Measurements from ENCODE around the gene PAIP2B. TPM values are rescaled to one million over a fixed set of nuclear protein-coding genes. Genes with fewer than 3 reads are reported as not detected.

Gene PAIP2B, protein sequence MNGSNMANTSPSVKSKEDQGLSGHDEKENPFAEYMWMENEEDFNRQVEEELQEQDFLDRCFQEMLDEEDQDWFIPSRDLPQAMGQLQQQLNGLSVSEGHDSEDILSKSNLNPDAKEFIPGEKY
- 10.3 to 11.3 TPM (median 10.8 TPM) in 3 replicates for total RNA-seq

- Mint-ChIP-seq H3K27ac (peak within 1 kb of the TSS; percentile 98), H3K4me3 (peak within 1 kb of the TSS; percentile 99), H3K27me3 (ENCODE audit: low read depth) (peaks cover 13% of the 10 kb centered on the region), H3K9me3 (peaks cover 10% of the 10 kb centered on the region), H3K4me1 (peaks cover 11% of the 10 kb centered on the region), H3K36me3 (no peaks in the 10 kb centered on the region)
- TF ChIP-seq, protein P1, sequence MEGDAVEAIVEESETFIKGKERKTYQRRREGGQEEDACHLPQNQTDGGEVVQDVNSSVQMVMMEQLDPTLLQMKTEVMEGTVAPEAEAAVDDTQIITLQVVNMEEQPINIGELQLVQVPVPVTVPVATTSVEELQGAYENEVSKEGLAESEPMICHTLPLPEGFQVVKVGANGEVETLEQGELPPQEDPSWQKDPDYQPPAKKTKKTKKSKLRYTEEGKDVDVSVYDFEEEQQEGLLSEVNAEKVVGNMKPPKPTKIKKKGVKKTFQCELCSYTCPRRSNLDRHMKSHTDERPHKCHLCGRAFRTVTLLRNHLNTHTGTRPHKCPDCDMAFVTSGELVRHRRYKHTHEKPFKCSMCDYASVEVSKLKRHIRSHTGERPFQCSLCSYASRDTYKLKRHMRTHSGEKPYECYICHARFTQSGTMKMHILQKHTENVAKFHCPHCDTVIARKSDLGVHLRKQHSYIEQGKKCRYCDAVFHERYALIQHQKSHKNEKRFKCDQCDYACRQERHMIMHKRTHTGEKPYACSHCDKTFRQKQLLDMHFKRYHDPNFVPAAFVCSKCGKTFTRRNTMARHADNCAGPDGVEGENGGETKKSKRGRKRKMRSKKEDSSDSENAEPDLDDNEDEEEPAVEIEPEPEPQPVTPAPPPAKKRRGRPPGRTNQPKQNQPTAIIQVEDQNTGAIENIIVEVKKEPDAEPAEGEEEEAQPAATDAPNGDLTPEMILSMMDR (IDR thresholded peaks at IDR 0.05; ENCODE audit: unreplicated experiment), result no peak
- DNase-seq (ENCODE audit: low spot score in 2 of 2, unreplicated experiment in 2 of 2), result peak; percentile 96 to 97
These were observed at the start of gene PAIP2B for GRCh38 chr2:71226965-71227560. PAIP2B (minus strand) TSS chr2:71227103; CDS start chr2:71202589, 24,514 bp downstream.

DNA sequence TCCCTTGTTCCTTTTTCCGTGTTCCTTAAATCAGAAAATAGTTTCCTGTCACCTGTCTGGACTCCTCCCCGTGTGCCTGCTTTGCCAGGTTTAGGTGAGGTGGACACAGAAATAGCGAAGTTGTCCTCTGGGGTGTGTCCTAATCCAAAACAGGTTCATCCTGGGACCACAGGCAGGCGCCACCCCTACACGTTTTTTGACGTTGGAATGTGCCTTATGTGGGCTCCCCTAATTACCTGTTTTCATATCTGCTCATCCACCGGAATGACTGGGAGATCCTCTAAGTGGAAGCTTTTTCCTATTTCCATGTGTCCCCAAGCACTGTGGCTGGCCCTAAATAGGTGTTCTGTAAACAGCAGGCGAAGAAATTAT, 49.0 kb upstream of the PAIP2B start:
- DNase-seq (ENCODE audit: low spot score in 2 of 2, unreplicated experiment in 2 of 2), result no peak
- H3K27me3 Mint-ChIP-seq (ENCODE audit: low read depth), result peaks cover 92% of the 10 kb centered on the region
- no peak overlapping the region for H3K27ac Mint-ChIP-seq
- H3K4me1 Mint-ChIP-seq, result peaks cover 12% of the 10 kb centered on the region
- H3K36me3 Mint-ChIP-seq, result no peaks in the 10 kb centered on the region
- H3K4me3 Mint-ChIP-seq, result no peak overlapping the region
- H3K9me3 Mint-ChIP-seq, result peaks cover 26% of the 10 kb centered on the region
- TF ChIP-seq, protein P1 (IDR thresholded peaks at IDR 0.05; ENCODE audit: unreplicated experiment), result no peak

GRCh38 chr2:71269511-71270090, 42.7 kb upstream of the PAIP2B start:
- peaks cover 72% of the 10 kb centered on the region for H3K27me3 Mint-ChIP-seq (ENCODE audit: low read depth)
- no peak overlapping the region for H3K27ac Mint-ChIP-seq
- no peaks in the 10 kb centered on the region for H3K4me1 Mint-ChIP-seq
- no peak overlapping the region for H3K4me3 Mint-ChIP-seq
- peaks cover 19% of the 10 kb centered on the region for H3K9me3 Mint-ChIP-seq
- DNase-seq (ENCODE audit: low spot score in 2 of 2, unreplicated experiment in 2 of 2), result no peak
- no peaks in the 10 kb centered on the region for H3K36me3 Mint-ChIP-seq
- TF ChIP-seq, protein P1 (IDR thresholded peaks at IDR 0.05; ENCODE audit: unreplicated experiment), result no peak

DNA sequence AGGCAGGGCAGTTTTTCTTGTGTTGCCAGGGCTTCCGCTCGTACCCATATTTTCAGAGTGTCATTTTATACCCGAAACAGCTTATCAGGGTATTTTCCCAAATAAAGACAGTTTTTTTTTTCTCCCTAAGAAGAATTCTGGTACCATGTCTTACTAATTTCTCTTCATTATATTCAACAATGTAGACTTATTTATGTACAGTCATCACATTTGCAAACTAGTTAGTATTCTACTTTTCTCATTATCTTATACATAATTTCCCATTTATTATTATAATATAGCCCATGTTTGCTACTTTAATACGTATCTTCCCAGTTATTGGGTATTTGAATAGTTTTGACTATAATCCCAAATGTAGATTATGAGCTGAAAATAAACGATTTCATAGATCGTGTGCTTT, 36.5 kb upstream of the PAIP2B start:
- no peak overlapping the region for H3K4me3 Mint-ChIP-seq
- TF ChIP-seq, protein P1 (IDR thresholded peaks at IDR 0.05; ENCODE audit: unreplicated experiment), result no peak
- DNase-seq (ENCODE audit: low spot score in 2 of 2, unreplicated experiment in 2 of 2), result no peak
- no peak overlapping the region for H3K27ac Mint-ChIP-seq
- H3K4me1 Mint-ChIP-seq, result no peaks in the 10 kb centered on the region
- H3K9me3 Mint-ChIP-seq, result no peaks in the 10 kb centered on the region
- no peaks in the 10 kb centered on the region for H3K36me3 Mint-ChIP-seq
- H3K27me3 Mint-ChIP-seq (ENCODE audit: low read depth), result peaks cover 67% of the 10 kb centered on the region

- DNase-seq (ENCODE audit: low spot score in 2 of 2, unreplicated experiment in 2 of 2), result no peak
- Mint-ChIP-seq H3K36me3 (no peaks in the 10 kb centered on the region), H3K4me1 (no peaks in the 10 kb centered on the region), H3K4me3 (no peak overlapping the region), H3K27ac (no peak overlapping the region), H3K27me3 (ENCODE audit: low read depth) (peaks cover 72% of the 10 kb centered on the region), H3K9me3 (no peaks in the 10 kb centered on the region)
- TF ChIP-seq, protein P1 (IDR thresholded peaks at IDR 0.05; ENCODE audit: unreplicated experiment), result no peak
These were observed 34.6 kb upstream of the PAIP2B start for GRCh38 chr2:71261534-71261933.
